GM21515 (cell line): ENCODE measurements around the gene LANCL2.

Experiments
- ATAC-seq: cut with Tn5 transposase; IDR thresholded peaks from one replicate; pipeline ENCODE4 v1.9.1; 2021; ENCODE audit not compliant: unreplicated experiment

Gene LANCL2

DNA sequence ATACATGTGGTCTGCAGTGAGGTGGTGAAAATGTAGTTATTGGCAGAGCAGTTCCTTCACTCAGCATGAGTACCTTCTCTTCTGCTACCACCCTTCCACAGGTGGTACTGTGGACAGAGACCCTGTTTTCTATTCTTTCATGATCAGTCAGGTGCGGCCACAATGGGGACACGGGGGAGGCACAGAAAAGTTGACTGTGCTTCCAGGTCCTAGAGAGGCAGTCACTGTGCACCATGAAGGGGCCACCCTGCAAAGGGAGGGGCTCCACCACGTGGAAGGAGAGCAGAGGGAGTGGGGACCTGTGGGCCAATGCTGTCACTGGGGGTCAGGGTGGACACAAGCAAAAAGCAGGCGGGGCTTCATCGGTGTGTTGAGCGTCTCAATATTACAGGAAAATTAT lies 3.6 kb upstream of the LANCL2 start:
- no peak for ATAC-seq

DNA sequence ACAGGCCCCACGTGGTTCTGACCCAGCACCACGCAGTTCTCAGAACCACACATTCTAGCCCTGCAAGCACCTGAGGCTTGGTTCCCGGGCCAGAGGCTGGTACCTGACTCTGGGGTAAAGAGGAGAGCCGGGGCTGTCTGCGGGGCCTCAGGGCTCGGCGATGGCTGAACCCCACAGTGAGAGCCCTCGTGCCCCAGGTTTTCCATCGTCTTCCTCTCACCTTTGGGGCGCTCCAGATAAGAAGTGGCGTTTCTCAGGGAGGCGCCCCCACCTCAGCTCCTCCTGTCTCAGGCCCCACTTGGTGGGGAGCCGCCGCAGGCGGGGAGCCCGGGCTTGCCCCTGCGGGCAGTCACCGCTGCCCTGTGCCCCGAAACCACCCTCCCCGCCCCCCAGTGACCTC lies 2.2 kb upstream of the LANCL2 start:
- ATAC-seq = no peak

- ATAC-seq = no peak
Observed at GRCh38 chr7:55363386-55364170, 1.6 kb upstream of the LANCL2 start.

GRCh38 chr7:55365675-55366460 lies 731 bp downstream of the LANCL2 start:
- ATAC-seq = peak; percentile 80

DNA sequence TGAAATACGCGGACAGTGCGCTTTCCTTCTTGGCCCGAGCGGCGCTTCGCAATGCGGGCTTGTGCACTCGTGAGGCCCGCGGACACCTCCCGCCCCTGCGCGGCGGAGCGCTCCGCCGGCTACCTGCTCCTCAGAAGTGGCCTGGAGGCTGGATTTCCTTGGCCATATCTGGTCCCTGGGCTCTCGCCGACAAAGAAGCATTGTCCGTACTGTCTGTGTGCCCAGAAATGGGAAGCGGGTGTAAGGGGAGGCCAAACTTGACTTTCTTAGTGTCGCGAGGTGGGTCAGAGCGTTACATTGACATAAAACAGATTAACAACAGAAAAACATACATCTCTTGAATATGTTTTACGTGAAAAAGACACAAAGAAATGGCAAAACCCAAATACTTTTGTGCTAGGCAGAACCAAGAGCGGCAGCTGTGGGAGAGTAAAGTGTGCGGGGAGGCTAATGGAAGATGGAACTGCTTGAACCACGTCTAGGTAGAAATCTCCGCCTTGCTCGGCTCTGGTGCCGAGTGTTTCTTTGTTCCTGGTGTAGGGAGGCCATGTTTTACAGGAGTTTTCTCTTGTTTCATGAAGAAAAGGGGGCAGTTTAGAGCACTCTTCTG lies 1.4 kb downstream of the LANCL2 start:
- ATAC-seq = peak; percentile 35

GRCh38 chr7:55367283-55367840 lies 2.2 kb downstream of the LANCL2 start:
- ATAC-seq = no peak

GRCh38 chr7:55369427-55370400 lies 4.6 kb downstream of the LANCL2 start:
- no peak for ATAC-seq

- no peak for ATAC-seq
Observed at GRCh38 chr7:55374213-55374612, 9.1 kb downstream of the LANCL2 start.

GRCh38 chr7:55375237-55375636 lies 10.1 kb downstream of the LANCL2 start:
- no peak for ATAC-seq

DNA sequence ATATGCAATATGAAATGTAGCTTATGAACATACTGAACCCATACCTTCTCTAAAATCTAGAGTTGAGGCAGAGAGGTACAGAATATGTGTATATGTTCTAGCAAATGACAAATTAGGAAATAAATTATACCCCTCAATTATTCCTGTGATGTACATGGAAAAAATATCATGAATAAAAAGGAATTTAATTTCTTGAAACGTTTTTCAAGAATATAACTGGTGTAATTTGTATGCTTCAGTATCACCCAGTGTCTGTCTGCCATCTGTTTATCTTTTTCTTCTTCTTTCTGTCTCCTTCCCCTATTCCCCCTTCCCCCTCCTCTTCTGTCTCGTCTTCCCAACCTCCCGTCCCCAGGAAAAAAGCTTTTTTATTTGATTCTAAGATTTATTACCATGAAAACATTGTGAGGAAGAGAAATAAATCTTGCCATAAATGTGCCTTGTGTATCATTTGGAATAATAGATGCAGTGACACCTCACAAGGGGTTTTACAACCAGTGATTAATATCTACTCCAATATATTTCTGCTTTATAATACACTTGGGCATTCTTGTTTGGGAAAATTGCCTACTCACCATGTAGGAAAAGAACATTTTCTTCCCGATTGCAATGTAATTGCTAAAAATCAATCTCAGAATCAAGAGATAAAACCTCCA lies 12.2 kb downstream of the LANCL2 start:
- ATAC-seq = no peak

- ATAC-seq = no peak
Observed at GRCh38 chr7:55379285-55379684, 14.1 kb downstream of the LANCL2 start.

- no peak for ATAC-seq
Observed at GRCh38 chr7:55381189-55381588, 16.1 kb downstream of the LANCL2 start.

- no peak for ATAC-seq
Observed at GRCh38 chr7:55381696-55382095, 16.6 kb downstream of the LANCL2 start.

GRCh38 chr7:55382251-55382650 lies 17.1 kb downstream of the LANCL2 start:
- ATAC-seq = no peak

- ATAC-seq = no peak
Observed at GRCh38 chr7:55386541-55386940, 21.4 kb downstream of the LANCL2 start.

DNA sequence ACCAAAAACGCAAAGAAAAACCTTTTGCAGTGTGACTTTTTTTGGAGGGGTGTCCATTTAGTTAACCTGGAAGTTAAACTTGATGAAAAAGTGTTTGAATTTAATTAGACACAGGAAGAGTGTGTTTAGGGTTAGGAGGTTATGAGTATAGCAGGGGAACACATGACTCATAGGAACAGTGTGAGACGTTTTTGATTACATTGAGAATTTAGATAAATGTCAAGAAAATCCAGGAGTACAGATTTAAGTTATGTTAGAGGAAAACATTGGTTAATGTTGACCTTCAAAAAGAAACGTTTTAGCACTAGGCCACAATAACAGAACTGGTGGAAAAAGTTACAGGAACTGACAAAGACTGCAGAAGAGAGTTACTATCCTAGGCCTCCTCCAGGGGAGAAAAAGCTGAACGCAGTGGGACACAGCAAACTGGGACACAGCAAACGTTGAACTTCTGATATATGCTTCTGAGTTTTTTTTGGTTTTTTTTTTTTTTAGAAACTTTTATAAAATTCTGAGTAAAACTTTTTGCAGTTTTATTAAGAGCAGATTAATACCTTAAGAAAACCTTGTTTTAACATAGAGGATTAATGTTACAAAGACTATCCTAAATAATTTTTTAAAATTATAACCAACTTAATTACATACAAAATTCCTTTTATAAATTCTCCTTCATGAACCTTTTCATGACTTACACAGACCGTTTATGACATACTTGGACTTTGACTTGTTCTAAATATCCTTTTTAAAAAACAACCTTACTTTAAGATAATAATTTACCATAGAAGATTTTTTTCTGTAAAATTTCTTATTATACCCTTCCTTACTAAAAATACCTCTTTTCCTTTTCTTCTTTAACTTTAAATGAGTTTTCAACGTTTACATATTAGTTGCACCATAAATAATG lies 22.2 kb downstream of the LANCL2 start:
- no peak for ATAC-seq

- no peak for ATAC-seq
Observed at GRCh38 chr7:55396233-55396785, 31.2 kb downstream of the LANCL2 start.

- ATAC-seq = no peak
Observed at GRCh38 chr7:55397617-55398016, 32.5 kb downstream of the LANCL2 start.

- no peak for ATAC-seq
Observed at GRCh38 chr7:55400191-55400590, 35.1 kb downstream of the LANCL2 start.
